ENCODE measurements around the gene PI16. TPM values are rescaled to one million over a fixed set of nuclear protein-coding genes. Genes with fewer than 3 reads are reported as not detected.

Gene PI16
- total RNA-seq, 4 donors from 2014 or later, result 44.8 to 64.3 (median 56.9) TPM

DNA sequence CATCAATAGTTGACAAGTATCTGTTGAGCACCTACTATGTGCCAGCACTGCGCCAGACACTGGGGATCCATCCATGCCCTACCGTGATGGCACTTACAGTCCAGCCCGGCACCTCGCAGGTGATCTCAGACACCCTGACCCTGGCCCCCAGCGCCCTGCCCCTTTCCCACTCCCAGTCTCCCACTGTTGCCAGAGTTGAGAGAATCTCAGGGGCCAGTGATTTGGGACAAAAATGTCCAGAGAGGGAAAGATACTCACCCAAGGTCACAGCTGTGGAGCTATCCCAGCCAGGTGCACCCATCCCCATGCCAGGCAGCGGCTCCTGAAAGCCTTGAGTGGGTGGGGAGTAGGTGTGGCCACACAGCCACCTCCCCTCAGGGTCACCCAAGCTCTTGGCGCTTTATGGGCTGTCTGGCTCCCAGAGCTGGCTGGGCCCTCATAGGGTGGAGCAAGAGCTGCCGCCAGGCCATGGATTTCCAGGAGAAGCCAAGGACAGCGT, 3.3 kb downstream of the PI16 start:
- 86% methylated on average over 6 of the region's 9 CpGs for WGBS
- no peaks in the 10 kb centered on the region for H3K27me3 ChIP-seq
- intact Hi-C loops (cut with DNase I), result no loop called here
- H3K4me1 ChIP-seq, result peaks cover 0 to 13% (median 0%) of the 10 kb centered on the region in 4 donors
- no peak for DNase-seq (ENCODE audit: extremely low spot score)
- no peaks in the 10 kb centered on the region for H3K36me3 ChIP-seq
- TF ChIP-seq POLR2A (IDR thresholded peaks at IDR 0.05; ENCODE audit: low read depth), result no peak
- TF ChIP-seq, protein P1, sequence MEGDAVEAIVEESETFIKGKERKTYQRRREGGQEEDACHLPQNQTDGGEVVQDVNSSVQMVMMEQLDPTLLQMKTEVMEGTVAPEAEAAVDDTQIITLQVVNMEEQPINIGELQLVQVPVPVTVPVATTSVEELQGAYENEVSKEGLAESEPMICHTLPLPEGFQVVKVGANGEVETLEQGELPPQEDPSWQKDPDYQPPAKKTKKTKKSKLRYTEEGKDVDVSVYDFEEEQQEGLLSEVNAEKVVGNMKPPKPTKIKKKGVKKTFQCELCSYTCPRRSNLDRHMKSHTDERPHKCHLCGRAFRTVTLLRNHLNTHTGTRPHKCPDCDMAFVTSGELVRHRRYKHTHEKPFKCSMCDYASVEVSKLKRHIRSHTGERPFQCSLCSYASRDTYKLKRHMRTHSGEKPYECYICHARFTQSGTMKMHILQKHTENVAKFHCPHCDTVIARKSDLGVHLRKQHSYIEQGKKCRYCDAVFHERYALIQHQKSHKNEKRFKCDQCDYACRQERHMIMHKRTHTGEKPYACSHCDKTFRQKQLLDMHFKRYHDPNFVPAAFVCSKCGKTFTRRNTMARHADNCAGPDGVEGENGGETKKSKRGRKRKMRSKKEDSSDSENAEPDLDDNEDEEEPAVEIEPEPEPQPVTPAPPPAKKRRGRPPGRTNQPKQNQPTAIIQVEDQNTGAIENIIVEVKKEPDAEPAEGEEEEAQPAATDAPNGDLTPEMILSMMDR (IDR thresholded peaks at IDR 0.05), result no peak
- no peak for TF ChIP-seq POLR2AphosphoS5 (IDR thresholded peaks at IDR 0.05)
- TF ChIP-seq EP300 (IDR thresholded peaks at IDR 0.05), result no peak
- H3K27ac ChIP-seq (replicated peaks in 1 of 4), result no peak overlapping the region
- H3K4me3 ChIP-seq, result peak overlapping the region in 1 of 4 donors; percentile 10
- H3K9me3 ChIP-seq, result no peaks in the 10 kb centered on the region

DNA sequence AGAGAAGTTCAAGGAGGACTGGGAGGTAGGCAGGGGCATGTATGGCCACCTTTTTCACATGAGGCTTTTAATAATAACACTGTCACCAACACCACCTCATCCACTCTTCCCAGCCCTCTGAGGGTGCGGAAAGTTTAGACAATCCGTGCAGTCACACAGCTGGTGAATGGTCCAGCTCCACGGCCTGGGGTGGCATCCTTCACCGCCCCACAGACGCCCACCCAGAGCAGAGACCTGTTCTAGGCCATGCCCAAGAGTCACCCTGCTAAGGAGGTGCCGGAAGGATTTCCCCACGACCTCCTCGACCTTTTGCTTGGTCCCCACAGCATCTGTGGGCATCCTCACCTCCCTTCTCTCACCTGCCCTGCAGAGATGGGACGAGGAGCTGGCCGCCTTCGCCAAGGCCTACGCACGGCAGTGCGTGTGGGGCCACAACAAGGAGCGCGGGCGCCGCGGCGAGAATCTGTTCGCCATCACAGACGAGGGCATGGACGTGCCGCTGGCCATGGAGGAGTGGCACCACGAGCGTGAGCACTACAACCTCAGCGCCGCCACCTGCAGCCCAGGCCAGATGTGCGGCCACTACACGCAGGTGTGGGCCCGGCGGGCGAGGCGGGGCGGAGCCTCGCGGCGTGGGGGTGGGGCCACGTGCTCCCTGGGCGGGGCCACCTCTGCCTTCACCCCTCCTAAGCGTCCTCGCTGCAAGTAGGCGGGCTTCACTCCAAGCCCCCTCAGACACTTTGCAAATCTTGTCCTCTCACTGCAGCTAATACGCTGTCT, 4.4 kb downstream of the PI16 start:
- TF ChIP-seq EP300 (IDR thresholded peaks at IDR 0.05) (no peak), POLR2A (IDR thresholded peaks at IDR 0.05; ENCODE audit: low read depth) (no peak), POLR2AphosphoS5 (IDR thresholded peaks at IDR 0.05) (no peak)
- TF ChIP-seq, protein P1 (IDR thresholded peaks at IDR 0.05), result no peak
- intact Hi-C loops (cut with DNase I), result no loop called here
- WGBS, result 79% methylated on average over 44 of the region's 44 CpGs
- Histone ChIP-seq H3K4me3 (no peak overlapping the region), H3K27ac (replicated peaks in 1 of 4) (no peak overlapping the region), H3K36me3 (no peaks in the 10 kb centered on the region), H3K27me3 (no peaks in the 10 kb centered on the region), H3K9me3 (no peaks in the 10 kb centered on the region), H3K4me1 (peaks cover 4 to 18% (median 10%) of the 10 kb centered on the region in 4 donors)
- no peak for DNase-seq (ENCODE audit: extremely low spot score)

DNA sequence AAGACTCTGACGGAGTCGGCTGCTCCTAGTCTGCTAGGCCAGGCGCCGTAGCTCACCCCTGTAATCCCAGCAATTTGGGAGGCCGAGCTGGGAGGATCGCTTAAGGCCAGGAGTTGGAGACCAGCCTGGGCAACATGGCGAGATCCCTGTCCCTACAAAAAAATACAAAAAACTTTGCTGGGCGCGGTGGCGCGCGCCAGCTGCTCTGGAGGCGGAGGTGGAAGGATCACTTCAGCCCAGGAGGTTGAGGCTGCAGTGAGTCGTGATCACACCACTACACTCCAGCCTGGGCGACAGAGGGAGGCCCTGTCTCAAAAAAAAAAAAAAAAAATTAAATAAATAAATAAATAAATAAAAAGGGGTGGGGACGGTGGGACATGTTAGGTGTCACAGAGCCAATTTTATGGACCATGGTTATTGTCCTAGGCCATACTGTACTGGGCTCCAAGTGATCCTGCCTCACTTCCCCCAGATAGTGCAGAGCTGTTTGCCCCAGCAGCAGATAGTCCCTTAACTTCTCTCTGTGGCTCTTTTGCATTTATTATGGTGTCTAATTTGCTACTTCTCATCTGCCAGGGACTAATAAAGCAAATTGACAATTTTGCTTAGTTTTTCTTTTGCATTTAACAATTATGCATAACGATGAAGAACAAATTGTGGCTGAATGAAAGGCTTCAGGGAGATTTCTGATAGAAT, 5.2 kb downstream of the PI16 start:
- Histone ChIP-seq H3K27ac (replicated peaks in 1 of 4) (no peak overlapping the region), H3K4me3 (no peak overlapping the region), H3K4me1 (peaks cover 11 to 25% (median 17%) of the 10 kb centered on the region in 4 donors), H3K36me3 (no peaks in the 10 kb centered on the region), H3K9me3 (no peaks in the 10 kb centered on the region), H3K27me3 (no peaks in the 10 kb centered on the region)
- WGBS, result 90% methylated on average over 11 of the region's 17 CpGs
- DNase-seq (ENCODE audit: extremely low spot score), result no peak
- TF ChIP-seq EP300 (IDR thresholded peaks at IDR 0.05), result no peak
- intact Hi-C loops (cut with DNase I), result no loop called here

DNA sequence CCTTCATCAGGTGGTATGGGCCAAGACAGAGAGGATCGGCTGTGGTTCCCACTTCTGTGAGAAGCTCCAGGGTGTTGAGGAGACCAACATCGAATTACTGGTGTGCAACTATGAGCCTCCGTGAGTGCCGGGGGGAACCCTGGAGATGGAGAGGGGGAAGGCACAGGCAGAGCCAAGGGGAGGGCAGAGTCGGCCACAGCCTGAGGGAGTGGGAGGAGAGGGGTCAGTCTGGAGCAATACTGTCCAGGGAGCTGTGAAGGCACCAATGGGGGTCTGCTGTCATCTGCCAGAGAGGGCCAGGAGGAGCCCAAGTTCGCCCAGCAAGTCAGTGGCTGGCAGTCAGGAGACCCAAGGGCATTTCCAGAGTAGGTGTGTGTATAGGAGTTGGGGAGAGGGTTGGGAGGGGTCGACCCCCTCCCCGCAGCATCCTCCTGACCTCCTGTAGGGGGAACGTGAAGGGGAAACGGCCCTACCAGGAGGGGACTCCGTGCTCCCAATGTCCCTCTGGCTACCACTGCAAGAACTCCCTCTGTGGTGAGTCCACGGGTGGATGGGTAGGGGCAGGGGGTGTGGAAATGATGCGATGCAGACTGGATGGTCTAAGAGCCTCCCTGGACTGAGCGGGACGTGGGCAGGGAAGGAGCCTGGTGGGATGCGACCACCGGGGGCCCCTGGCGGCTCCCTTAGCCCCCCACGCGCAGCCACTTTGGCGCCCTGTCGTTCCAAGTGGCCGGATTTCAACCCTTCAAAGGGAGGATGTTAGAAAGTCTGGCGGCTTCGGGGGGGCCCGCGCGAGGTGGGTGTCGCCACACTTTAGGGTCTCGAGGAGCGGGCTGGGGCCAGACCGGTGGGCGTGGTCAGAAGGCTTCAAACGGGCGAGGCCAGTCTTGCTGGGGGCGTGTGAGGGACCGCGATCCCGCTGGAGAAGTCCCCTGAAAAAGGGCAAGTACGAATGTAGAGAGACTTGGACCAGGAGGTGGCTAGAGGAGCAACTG, 7.2 kb downstream of the PI16 start:
- DNase-seq (ENCODE audit: extremely low spot score), result no peak
- Histone ChIP-seq H3K27ac (replicated peaks in 1 of 4) (no peak overlapping the region), H3K9me3 (no peaks in the 10 kb centered on the region), H3K4me3 (no peak overlapping the region), H3K36me3 (peaks cover 0 to 8% (median 4%) of the 10 kb centered on the region in 4 donors), H3K27me3 (no peaks in the 10 kb centered on the region), H3K4me1 (peaks cover 14 to 25% (median 20%) of the 10 kb centered on the region in 4 donors)
- intact Hi-C loops (cut with DNase I), result no loop called here
- WGBS, result 80% methylated on average over 32 of the region's 40 CpGs
- TF ChIP-seq EP300 (IDR thresholded peaks at IDR 0.05), result no peak
- no peak for TF ChIP-seq POLR2A (IDR thresholded peaks at IDR 0.05; ENCODE audit: low read depth)
- TF ChIP-seq, protein P1 (IDR thresholded peaks at IDR 0.05), result no peak
- TF ChIP-seq POLR2AphosphoS5 (IDR thresholded peaks at IDR 0.05), result no peak
